Measurements from ENCODE around the gene PLEKHA8.

PLEKHA8 gene

DNA sequence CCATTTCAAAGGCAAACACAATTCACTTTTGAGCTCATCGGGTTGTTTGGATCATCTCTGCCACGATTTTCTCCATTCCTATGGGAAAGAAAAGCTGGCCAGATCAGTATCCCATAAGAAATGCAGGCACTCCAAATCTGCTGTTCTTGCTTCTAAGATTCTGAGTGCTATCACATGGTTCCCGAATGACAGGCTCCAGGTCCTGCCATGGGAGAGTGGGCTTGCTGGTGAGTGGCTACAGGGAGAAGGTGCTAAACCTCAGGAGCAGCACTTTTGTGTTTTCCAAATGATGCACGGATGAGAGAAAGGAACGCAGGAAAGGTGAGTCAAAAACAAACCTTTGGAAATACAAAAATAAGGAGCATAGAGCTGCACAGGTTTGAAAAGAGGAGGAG is 138.6 kb downstream of the PLEKHA8 start:
- no peak for DNase-seq (ENCODE audit: low read depth in 2 of 2)

- DNase-seq (ENCODE audit: low read depth in 2 of 2) = no peak
Measured at GRCh38 chr7:30167901-30168300, 139.7 kb downstream of the PLEKHA8 start.

DNA sequence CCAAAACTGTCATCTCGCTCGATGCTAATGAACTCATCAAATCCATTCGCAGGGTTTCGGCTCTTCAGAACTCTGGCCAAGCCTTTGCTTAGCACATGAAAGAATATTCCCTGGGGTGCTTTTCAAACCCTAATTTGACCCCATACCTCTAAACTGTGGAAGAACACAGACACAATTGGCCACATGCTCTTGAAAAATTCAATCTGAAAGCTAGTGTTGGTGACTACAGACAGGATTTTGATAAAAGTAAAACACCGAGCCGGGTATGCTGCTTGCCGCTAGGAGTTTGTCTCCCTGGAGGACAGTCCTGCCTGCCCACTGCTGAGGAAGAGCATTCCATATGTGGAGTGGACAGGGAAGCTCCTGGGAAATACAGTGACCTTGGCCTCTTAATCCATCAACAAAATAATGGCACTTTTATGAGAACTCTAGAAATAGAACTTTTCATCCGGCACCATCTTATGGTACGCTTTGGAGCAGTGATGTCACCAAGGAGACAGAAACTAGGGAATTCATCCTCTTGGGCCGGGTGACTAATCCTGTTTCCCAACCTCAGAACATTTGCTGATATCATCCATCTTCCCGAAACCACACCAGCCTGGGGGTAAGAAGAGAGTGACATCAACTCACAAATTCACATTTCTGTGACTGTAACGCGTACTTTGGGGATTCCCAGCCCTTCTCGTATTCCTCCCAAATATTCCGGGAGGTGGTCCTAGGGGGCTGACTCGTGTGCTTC is 140.8 kb downstream of the PLEKHA8 start:
- DNase-seq (ENCODE audit: low read depth in 2 of 2) = no peak

- DNase-seq (ENCODE audit: low read depth in 2 of 2) = no peak
Measured at GRCh38 chr7:30169579-30169978, 141.4 kb downstream of the PLEKHA8 start.

GRCh38 chr7:30170476-30171205 is 142.4 kb downstream of the PLEKHA8 start:
- DNase-seq (ENCODE audit: low read depth in 2 of 2) = no peak

DNA sequence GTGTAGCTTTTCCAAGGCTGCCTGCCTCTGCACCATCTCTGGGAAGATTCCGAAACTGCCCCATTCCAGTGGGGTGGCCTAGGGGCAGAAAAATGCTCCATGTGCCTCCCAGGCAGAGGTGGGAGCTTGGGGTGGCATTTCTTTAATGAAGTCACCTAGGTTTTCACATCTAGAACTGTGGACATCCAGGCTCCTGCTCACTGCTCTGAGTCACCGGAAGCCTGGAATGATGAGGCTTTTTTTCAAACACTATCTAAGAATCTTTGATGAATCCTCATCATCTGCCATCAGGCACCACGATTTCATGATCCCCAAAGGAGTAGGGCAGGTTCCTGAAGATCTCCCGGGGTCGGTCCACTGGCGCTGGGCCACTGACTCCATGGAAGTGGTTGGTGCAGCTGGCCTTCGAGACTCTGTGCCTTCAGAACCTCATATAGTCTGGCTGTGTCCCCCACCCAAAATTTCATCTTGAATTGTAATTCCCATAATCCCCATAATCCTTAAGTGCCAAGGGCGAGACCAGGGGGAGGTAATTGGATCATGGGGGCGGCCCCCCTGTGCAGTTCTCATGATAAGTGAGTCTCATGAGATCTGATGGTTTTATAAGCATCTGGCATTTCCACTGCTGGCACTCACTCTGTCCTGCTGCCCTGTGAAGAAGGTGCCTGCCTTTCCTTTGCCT is 143.7 kb downstream of the PLEKHA8 start:
- no peak for DNase-seq (ENCODE audit: low read depth in 2 of 2)

GRCh38 chr7:30172451-30172850 is 144.2 kb downstream of the PLEKHA8 start:
- no peak for DNase-seq (ENCODE audit: low read depth in 2 of 2)

DNA sequence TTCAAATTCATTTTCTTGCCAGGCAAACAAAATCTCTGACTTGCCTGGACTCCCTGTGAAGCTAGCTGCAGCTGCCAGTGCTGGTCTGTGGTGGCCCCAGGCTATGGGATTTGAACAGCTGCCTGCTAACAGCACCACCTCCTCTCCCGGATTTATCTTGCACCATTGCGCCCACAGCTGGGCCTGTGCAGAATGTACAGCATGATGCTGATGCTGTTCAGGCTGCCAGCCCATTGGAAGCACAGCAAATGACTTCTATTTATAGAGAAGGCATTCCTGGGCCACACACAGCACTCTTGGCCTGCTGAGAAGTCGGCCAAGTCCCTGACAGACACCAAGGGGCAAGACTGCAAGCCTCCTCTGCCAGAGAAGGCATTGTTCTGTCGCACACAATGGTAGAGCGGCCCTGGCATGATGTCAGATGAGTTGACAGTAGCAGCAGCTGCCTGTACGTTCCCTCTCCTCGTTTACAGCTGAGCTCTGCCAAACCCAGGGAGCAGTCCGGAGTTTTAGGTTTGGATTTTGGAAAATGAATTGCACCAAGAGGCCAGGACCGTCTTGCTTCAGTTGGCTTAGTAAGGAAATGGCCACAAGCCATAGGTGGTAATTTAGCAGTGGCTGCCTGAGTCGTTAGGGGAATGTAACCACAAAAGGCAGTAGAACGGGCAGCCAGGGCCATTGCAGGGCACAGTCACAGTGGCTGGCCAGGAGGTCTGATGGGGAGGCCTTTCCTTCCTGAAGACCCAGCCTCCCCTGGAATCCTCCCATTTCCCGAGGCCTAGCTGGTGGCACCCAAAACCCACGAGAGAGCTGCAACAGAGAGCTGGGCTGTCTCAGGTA is 145.1 kb downstream of the PLEKHA8 start:
- no peak for DNase-seq (ENCODE audit: low read depth in 2 of 2)

GRCh38 chr7:30175180-30175579 is 147.0 kb downstream of the PLEKHA8 start:
- DNase-seq (ENCODE audit: low read depth in 2 of 2) = no peak

- no peak for DNase-seq (ENCODE audit: low read depth in 2 of 2)
Measured at GRCh38 chr7:30175636-30176147, 147.5 kb downstream of the PLEKHA8 start.

- no peak for DNase-seq (ENCODE audit: low read depth in 2 of 2)
Measured at GRCh38 chr7:30176463-30177109, 148.4 kb downstream of the PLEKHA8 start.

DNA sequence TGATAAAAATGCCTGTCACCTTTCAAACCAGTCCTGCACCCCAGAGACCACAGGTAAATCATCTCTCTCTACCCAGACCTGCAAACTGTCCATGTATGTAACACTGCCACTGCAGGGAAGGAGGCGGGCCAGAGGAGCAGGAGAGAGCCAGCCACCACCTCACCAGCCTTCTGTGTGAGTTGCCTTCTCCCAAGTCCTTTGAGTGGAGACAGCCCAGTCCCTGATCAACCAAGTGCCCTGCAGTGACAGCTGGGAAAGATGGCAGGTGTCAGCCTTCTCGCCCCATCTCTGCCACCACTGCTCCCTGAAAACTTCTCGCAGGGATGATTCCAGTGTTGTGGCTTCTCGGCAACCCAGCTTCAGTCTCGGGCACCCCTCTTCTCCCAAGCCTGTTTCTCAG is 149.0 kb downstream of the PLEKHA8 start:
- no peak for DNase-seq (ENCODE audit: low read depth in 2 of 2)

DNA sequence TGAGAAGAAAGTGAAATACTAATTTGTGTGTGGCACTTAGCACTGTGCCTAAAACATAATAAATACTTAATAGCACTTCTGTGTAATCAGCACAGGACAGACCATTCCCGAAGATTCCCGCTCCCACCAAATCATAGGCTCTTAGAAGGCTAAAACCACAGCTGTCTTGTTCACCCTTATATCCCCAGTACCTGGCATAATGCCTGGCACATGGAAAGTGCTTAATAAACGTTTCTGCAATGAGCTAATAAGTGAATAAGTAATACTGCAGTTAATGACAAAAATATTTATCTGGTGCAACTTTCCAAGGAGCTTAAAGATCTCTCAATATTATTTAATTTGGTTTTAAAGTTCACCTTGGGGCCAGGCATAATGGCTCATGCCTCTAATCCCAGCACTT is 149.8 kb downstream of the PLEKHA8 start:
- no peak for DNase-seq (ENCODE audit: low read depth in 2 of 2)

- DNase-seq (ENCODE audit: low read depth in 2 of 2) = no peak
Measured at GRCh38 chr7:30178748-30179436, 150.7 kb downstream of the PLEKHA8 start.

Data from activated CD4-positive, alpha-beta T cell treated with anti-CD3 and anti-CD28 coated beads for 24 hours (primary cell).